GM19395 (cell line): ENCODE data around the gene SLC40A1.

Source experiments
- ATAC-seq: cut with Tn5 transposase; IDR thresholded peaks from one replicate; pipeline ENCODE4 v1.9.1; 2021; ENCODE audit warnings: mild to moderate bottlenecking, moderate library complexity; ENCODE audit not compliant: unreplicated experiment

Gene SLC40A1

DNA sequence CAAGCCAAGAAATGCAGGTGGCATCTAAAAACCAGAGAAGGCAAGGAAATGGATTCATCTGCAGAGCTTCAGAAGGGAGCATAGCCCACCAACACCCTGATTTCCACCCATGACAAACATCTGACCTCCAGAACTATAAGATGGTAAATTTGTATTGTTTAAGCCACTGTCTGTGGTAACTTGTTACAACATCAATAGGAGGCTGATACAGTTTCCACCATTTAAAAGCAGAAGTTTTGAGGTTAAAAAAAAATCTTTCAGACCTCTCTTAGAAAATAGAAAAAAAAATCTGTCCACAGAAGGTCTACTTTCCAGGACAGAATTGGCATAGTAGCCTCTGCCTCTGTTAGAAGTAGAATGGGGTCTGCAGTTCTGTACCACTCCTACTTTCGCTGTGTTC is 37.2 kb downstream of the SLC40A1 start:
- ATAC-seq = no peak

DNA sequence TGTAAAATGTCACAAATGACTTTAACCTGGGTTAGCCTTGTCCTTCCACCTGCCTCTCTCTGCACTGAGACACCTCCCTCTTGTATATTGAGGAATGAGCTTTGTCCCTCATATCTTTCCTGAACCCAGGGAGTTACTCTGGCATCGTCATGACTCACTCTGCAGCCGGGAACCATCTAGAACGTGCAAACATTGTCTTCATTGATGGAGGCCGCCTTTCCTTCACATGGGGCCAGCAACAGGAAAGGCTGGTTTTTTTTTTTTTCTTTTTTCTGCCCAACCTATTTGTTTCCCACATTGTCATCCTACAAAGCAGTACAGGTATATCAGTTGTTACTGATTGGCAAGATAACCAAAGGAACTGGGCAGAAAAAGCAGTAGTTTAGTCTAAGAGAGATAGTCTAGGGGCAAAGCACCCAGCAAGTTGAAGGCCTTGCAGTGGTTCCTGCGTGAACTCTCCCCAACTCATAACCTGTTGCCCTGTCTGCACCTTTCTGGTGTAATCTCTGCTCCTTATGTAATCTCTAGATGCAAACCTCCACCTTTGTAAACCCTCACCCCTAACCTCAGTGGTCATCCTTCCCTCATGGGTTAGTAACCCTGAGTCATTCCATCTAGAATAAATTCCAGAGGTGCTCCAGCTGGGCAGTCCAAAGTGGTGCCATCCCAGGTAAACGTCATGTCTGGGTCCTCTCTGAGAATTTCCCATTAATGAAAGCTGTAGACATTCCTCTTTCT is 38.3 kb downstream of the SLC40A1 start:
- no peak for ATAC-seq

DNA sequence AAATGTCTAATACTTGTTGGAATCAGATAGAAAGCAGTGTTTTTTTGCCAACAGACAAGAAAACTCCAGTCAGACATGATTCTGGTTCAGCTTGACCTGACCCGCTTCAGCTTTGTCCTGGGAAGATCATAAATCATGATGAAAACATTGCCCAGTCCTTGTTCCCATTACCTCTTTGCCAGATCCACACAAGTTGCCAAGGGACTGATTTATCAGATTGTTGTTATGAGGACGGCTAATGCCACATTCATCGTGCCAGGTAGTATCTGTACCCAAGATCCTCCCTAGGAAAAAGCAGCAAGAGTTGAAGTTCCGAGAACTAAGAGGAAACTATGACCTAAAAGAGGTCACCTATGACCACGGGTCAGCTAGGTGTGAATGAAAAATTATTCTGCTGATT is 39.0 kb downstream of the SLC40A1 start:
- ATAC-seq = no peak

DNA sequence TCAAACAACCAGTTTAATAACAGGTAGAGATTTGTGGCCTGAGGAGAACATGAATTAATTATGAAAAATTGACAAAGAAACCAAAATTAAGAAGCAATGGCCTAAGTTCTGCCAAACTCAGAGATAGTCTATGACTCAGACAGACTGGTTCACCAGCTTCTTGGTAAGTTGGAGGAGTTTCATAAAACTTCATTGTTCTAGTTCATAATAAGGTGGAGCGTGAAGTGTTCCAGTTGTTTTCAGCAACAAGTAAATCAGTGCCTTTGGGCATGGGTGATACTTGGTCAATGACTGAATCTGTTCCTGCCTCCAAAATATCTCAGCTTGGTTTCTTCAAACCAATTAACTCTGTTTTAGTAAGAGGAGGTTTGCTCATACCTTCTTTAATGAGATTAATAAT is 40.0 kb downstream of the SLC40A1 start:
- ATAC-seq = no peak

DNA sequence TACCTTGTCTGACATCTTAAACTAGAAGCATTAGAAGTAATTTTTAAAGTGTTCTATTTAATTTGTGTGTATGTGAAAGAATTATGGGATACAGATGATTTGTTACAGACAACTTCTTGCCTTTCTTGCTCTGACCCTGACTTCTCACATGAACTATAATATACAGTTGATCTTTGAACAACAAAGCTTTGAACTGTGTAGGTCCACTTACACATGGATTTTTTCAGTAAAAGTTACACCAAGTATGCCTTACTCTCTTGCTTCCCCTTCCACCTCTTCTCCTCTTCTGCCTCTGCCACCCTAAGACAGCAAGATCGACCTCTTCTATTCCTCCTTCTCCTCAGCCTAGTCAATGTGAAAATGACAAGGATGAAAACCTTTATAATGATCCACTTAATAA is 42.2 kb downstream of the SLC40A1 start:
- no peak for ATAC-seq

DNA sequence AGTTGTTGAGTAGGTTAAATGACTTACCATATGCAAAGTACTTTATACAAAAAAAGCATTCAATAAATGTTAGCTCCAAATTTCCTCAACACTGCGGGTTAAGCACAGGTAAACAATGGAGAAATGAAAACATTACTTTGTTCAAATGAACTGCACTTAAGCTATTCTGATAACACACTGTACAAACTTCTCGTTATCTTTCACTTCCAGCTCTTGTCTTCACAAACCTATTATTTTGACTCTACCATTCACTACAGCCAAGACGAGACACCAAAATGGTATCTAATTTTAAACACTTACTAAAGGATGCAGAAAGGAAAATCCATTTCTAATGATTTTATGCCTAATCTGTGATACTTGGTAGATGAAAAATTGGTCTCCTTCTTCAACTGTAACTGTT is 43.8 kb downstream of the SLC40A1 start:
- no peak for ATAC-seq

DNA sequence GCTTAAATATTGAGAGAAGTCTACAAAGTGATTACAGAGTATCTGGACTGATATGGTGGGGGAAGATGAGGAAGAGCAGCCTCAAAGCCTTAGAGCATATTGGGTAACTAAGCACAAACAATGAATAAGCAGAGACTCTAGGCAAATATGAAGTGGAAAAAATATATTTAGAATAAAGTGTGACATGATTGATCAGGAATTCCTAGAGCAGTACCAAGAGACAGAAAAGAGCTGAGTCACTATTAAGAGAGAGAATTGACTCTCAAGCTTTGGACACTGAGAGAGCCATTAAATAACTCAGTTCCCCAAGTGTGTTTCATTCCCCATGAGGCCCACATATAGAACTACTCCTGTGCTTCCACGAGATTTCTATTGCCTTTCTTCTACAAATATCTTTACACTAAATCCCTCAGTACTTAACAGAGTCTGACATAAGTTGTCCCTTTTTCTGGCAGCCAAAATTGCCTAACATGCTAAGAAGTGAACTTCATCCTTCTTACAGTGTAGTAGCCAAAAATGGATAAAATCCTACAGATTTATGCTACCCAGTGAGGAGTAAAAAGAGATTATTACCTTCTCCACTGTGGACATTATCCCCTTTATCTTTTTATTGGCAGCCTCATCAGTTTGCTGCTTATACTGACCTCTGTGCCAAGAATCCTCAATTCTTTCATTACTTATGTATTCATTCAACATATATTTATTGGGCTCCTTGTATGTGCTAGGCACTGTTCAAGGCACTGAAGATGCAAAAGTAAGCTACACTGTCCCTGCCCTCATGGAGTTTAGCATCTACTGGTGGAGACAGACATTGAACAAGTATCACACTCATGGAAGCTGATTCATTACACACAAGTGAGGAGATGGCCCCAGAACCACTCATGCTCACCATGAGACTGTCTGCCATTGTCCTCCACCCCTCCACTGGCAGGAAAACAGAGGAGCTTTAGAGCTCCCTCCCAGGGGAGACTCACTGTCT is 45.4 kb downstream of the SLC40A1 start:
- ATAC-seq = no peak

DNA sequence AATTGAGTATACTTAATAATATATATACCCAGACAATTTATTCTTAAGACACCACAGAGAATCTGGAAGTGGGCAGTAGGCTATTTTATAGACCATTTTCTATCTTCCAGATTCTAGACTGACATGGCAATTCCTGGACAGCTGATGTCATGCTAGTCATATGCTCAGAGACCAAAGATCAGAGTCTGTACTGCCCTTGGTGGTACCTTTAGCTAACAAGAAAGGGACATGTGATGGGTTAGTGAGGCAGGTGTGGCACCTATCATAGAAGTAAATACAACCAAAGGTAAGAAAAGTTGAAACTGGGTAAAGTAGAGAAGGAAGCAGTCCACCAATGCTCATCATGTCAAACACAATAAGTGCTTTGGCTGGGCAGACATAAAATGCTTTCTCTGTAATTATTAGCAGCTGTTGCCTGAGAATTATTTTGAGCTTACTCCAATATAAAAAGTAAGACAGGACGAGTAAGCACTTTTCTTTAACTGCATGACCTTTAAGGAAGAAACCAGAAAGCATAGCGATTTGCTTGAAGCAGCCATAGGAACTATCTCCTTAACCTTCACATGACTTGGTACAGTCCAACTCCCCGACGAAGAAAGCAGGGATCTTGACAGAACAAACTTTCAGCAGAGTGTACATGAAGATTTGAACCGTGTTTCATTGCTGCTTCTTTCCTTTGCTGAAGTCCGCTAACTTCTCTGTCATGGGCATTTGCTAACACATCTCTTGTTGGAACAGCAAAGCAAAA is 47.1 kb downstream of the SLC40A1 start:
- no peak for ATAC-seq

DNA sequence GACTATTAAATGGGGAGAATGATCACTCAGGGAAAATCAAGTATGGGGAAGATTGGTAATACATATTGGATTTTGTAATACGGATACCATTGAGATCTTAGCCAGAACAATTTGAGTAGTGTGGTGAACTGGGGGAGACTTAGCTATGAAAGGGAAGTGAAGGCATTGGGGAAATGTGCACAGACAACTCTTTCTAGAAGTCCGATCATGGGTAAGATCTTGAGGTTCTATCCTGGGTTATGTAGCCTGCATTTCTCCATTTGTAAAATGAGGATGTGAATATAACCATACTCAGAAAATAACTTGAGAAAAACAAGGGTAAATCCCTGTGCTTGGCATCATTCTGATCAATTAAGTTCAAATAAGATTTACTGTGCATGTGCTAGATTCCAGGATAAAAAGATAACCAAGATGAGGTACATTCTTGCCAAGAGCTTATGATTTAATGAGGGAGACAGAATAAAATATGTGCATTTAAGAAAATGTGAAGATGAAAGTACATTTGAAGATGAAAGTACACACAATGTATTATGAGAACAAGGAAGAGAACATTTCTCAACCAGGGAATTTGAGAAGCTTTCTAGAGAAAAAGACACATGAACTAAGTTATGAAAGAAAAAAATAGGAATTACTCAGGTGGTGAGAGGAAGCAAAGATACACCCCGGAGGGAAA is 49.5 kb downstream of the SLC40A1 start:
- ATAC-seq = no peak

DNA sequence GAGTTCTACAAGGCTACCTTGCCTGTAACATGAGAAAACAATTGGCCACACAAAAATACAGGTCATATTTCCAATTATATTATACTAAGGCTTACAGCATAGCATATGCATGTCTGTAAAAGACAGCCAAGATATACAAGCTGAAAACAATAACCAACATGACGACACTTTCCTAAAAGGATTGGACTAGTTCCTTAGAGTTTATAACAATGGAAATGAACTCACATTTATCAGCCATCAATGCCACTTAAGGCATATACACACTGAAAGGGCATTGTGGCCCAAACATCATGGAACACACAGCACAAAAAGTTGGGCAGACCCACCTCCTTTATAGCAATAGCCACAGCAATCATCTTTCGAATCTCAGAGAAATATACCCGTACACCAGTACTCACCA is 52.0 kb downstream of the SLC40A1 start:
- ATAC-seq = no peak

DNA sequence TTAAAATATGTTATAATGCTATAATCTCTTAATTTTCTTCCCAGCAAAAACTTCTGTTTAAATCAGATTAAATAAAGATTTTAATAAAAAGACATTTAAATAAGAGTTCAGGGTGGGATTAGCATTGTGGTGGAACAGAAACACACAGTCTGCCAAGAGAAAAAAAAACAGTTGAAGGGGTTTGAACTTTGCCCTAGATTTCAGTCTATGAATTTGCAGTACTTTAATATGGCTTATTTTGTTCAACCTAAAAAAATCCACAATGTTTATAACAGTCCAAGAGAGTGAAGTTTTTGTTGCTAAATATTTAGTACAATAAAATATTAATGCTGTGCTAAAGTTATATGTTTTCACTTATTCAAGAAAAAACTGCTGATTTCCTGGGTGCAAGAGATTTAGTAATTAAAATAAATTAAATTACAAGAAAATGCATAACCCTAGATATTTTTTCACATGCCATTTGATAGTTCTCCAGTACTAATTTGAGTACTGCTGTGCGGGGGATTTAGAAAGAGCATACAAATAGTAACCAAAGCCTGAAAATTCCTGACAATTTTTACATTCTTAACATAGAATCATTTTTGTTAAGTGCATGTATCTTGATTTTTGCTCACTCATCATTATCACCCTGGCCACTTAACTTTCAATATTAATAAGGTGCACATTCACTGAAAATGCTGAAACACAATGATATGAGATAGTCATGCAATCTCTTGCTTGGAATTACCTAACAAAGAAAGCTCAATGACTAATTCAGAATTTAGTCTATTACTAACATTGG is 52.6 kb downstream of the SLC40A1 start:
- ATAC-seq = no peak

DNA sequence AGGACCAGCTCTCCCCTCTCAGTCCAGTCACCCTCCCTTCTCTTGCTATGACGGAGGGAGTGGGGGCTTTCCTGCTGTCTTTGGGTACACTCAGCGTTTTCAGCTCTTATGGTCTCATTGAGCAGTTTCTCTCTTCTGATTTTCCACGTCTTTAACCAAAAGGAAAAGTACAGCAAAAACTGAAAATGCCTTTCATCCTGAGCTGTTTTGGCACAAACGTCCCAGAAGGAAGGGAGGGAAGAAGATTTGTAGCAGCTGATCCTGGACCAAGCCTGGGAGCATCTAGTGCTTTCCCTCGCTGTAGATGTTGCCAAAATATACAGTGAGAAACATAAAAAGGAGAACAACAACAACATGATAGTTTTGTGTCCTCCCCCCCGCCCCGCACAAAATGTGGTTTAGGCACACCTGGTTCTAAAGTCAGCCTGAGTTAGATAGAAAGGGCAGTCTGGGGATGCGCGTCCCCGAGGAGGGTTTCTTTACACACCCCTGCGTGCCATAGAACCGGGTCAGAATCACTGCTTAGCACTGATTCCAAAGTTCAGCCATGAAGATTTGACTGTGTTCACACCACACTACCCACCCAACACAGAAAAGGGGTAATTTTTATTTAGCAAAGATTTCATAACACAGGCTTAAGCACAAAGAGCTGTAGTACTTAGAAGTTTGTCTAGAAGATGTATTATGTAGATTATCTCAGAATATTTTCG is 53.4 kb downstream of the SLC40A1 start:
- no peak for ATAC-seq

DNA sequence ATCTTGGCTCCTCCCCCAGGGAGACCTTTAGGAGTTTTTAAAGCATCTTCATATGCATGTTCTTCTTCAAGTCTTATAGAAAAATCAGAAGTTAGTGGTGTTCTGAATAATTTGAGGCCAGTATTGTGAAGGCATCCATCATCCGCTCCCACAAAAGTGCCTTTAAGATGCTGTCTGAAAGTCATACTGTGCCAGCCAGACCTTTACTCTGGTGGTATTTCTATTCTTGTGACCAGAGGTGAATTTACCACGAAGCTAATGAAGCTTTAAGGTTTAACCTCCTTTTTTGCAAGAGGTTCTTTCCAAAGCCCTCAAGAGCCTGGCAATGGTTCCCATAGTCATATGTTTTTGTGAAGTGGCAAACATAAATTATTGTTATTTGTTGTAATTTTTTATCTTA is 54.3 kb downstream of the SLC40A1 start:
- no peak for ATAC-seq

DNA sequence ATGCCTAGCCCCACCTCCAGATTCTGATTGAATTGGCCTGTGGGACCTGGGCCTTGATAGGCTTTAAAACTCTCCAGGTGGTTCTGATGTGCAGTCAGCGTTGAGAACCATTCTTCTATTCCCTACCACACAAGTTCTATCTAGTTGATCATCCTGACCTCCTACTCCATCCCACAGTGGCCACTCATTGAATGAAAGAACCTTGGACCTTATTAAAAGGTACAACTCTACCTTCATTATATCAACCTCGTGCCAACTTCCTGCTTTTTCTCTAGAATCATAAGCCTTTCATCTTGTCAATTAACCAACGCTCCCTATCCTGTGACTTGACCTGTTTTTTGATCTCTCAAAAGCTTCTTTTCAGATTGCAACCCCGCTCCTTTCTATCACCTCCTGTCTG is 55.8 kb downstream of the SLC40A1 start:
- no peak for ATAC-seq

DNA sequence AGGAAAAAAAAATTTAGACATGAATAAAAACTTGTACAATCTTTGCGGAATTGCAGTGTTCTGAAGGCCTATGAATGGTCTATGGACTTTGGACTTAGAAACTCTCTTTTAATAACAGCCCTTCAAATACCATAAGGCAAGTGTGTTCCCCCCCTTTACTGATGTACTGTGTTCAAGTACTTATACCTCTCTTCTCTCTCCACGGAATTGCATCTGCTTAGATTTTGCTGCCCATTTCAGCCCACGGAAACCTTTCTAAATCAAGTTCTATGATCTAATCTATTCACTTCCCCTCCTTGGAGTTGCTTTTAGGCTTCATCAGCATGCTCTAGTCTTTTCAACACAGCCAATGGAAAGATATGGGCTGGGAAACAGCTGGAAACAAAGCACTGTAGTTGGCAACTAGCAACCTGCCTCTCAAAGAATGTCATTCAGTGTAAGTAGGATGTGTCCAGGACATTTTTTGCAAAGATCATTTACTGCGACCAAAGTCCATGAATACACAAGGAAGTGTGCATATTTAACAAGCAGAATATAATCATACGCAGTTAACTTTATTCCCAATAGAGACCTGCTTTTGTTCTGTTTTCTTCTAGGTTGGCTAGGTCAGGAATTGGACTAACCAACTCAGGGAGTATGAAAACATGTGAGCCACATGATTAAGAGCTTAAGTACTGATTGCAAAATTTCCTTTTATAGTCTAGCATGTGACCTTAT is 58.0 kb downstream of the SLC40A1 start:
- no peak for ATAC-seq

DNA sequence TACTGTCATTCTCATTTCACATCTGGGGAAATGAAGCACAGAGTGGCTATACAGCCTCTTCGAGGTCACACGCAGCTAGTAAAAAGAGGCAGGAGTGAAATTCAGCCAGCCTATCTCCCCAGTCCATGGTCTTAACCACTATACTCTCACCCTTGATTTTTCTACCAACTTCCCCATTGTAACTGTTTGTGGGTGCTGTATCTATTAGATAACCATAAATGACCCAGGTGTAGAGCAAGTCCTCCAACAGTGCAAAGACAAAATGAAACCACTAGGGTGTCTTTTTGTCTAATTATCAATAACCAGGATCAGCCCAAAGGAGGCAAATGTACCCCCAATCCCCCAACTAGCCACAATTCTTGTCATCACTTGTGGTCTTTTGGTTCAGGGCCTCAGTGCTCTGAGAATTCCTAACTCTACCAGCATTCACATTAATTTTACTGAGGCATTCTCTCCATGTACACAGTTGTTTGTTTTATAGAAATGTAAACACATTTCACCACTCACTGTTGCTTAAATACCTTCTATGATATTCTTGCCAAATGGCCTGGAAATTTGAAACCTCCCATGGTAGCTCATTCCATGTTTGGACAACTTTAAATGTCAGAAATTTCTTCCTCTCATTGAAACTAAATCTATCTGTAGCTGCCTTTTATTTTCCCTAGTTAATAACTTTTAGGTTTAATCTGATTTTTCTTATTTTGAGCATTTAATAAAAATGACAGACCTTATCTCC is 58.7 kb downstream of the SLC40A1 start:
- no peak for ATAC-seq

DNA sequence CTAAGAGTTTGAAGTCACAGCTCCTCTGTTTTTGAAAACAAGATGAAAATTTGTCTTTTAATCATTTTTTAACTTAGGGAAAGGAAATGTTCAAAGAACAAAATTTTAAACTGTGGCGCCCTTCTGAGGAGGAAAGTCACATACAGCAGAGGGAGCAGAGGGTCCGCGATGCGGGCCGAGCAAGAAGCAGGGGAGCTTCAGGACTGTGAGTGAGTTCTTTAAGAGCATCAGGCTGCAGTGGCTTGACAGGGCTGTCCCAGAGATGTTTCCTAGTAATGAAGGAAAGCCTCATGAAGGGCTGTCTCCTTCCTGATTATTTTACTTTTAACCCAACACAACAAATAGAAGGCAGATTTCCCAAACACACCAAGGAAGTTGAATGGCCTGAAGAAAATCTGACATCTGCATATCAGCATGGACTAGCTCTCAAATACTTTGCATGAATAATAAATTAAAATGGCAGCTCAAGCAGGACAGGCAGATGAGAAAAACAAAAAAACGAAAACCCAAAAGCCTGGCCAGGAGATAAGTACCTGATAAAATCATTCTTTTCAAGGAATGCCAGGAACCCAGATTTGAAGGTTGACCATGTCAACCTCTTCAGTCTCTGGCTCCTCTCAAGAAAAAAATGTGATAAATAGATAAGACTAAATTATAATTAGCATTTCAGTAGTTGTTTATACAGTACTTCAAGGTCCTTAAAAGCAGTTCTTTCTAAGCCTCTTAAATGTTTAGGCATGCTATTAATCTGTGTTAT is 60.8 kb downstream of the SLC40A1 start:
- no peak for ATAC-seq
